IMR-90 (cell line): ENCODE data around the gene TANGO6. TPM values are rescaled to one million over a fixed set of nuclear protein-coding genes. Genes with fewer than 3 reads are reported as not detected.

Source experiments
- ATAC-seq: fragments of 200-7000 bp; cut with Tn5 transposase; 2 replicates; pipeline ENCODE4 v1.9.1; 2020; ENCODE audit warnings: low read depth, mild to moderate bottlenecking, moderate library complexity
- BruUV-seq: library from RNA; stranded (reverse); fragments of 400-500 nt; replicated peaks from 2 replicates; lab custom pipeline; 2021; lab: Mats Ljungman, UMichigan
- CTCF ChIA-PET: fragments of 300-600 bp; formaldehyde crosslinking; extraction: SDS; loops from one replicate; lab custom pipeline; 2021; ENCODE audit warnings: antibody characterized with exemption; lab: Yijun Ruan, JAX
- POLR2A ChIA-PET: fragments of 300-600 bp; sonication (Branson Sonifier 250); formaldehyde crosslinking; loops from one replicate; lab custom pipeline; 2022; ENCODE audit warnings: antibody characterized with exemption; ENCODE audit not compliant: unreplicated experiment; lab: Charles Lee
- DNase-seq: peaks from one replicate; pipeline ENCODE4 v3.0.0; 2013
- H2AFZ ChIP-seq: replicated peaks from 2 replicates; pipeline ENCODE3; 2013; ENCODE audit warnings: low read length, mild to moderate bottlenecking; ENCODE audit not compliant: poor library complexity
- H2AK5ac ChIP-seq: 2 replicates; pipeline ENCODE4 v1.6.1; 2013; ENCODE audit warnings: low read depth, low read length, inconsistent platforms
- H2AK9ac ChIP-seq: replicated peaks from 2 replicates; pipeline ENCODE3; 2013; ENCODE audit warnings: mild to moderate bottlenecking, low read depth, low read length, moderate library complexity; ENCODE audit not compliant: poor library complexity
- H2BK120ac ChIP-seq: 2 replicates; pipeline ENCODE4 v1.6.1; 2013; ENCODE audit warnings: low read depth, low read length, inconsistent platforms
- H2BK15ac ChIP-seq: 3 replicates; pipeline ENCODE4 v1.6.1; 2013; ENCODE audit warnings: low read depth, low read length, inconsistent platforms
- H2BK20ac ChIP-seq: 2 replicates; pipeline ENCODE4 v1.6.1; 2013; ENCODE audit warnings: low read depth, mild to moderate bottlenecking, inconsistent platforms, low read length, moderate library complexity
- H2BK5ac ChIP-seq: 2 replicates; pipeline ENCODE4 v1.6.1; 2013; ENCODE audit warnings: mild to moderate bottlenecking, low read depth, low read length, inconsistent platforms; ENCODE audit not compliant: poor library complexity, severe bottlenecking
- H3K14ac ChIP-seq: replicated peaks from 2 replicates; pipeline ENCODE4 v1.6.1; 2013; ENCODE audit warnings: low read depth, low read length, inconsistent platforms
- H3K18ac ChIP-seq: 2 replicates; pipeline ENCODE4 v1.6.1; 2013; ENCODE audit warnings: low read depth, low read length, control low read depth
- H3K23ac ChIP-seq: 2 replicates; pipeline ENCODE4 v1.6.1; 2013; ENCODE audit warnings: low read depth, low read length, inconsistent platforms
- H3K27ac ChIP-seq: 2 replicates; pipeline ENCODE4 v1.5.1; 2013; ENCODE audit warnings: mild to moderate bottlenecking, control low read depth, low read length; ENCODE audit not compliant: insufficient read depth
- H3K27me3 ChIP-seq: 2 replicates; pipeline ENCODE4 v1.6.1; 2013; ENCODE audit warnings: low read length; ENCODE audit not compliant: control insufficient read depth, insufficient read depth
- H3K36me3 ChIP-seq: 2 replicates; pipeline ENCODE4 v1.6.1; 2013; ENCODE audit warnings: low read length, mixed read lengths; ENCODE audit not compliant: control insufficient read depth, insufficient read depth
- H3K4ac ChIP-seq: 2 replicates; pipeline ENCODE4 v1.6.1; 2013; ENCODE audit warnings: low read depth, low read length, inconsistent platforms
- H3K4me1 ChIP-seq: 2 replicates; pipeline ENCODE4 v1.6.1; 2013; ENCODE audit warnings: low read length, mixed read lengths; ENCODE audit not compliant: control insufficient read depth, insufficient read depth
- H3K4me2 ChIP-seq: 2 replicates; pipeline ENCODE4 v1.6.1; 2013; ENCODE audit warnings: low read depth, mild to moderate bottlenecking, control low read depth, low read length, moderate library complexity
- H3K4me3 ChIP-seq: 2 replicates; pipeline ENCODE4 v1.5.1; 2013; ENCODE audit warnings: low read depth, mild to moderate bottlenecking, control low read depth, low read length, moderate library complexity; ENCODE audit not compliant: insufficient read depth
- H3K56ac ChIP-seq: 2 replicates; pipeline ENCODE4 v1.6.1; 2013; ENCODE audit warnings: low read length, inconsistent platforms; ENCODE audit not compliant: insufficient read depth; ENCODE audit errors: extremely low read depth
- H3K79me1 ChIP-seq, 2 experiments: 2 replicates each; pipeline ENCODE4 v1.6.1; 2013; ENCODE audit warnings: low read length in 2 of 2, inconsistent platforms in 1 of 2, low read depth in 1 of 2
- H3K9ac ChIP-seq: 2 replicates; pipeline ENCODE4 v1.6.1; 2013; ENCODE audit warnings: low read depth, low read length, control low read depth
- H3K9me1 ChIP-seq: 2 replicates; pipeline ENCODE4 v1.6.1; 2013; ENCODE audit warnings: low read length, inconsistent platforms; ENCODE audit not compliant: insufficient read depth
- H3K9me3 ChIP-seq: 2 replicates; pipeline ENCODE4 v1.6.1; 2013; ENCODE audit warnings: low read length; ENCODE audit not compliant: control insufficient read depth, insufficient read depth
- H4K20me1 ChIP-seq: 2 replicates; pipeline ENCODE4 v1.6.1; 2013; ENCODE audit warnings: low read length, inconsistent platforms; ENCODE audit not compliant: insufficient read depth
- H4K5ac ChIP-seq: 2 replicates; pipeline ENCODE4 v1.6.1; 2013; ENCODE audit warnings: mild to moderate bottlenecking, low read depth, low read length, control low read depth
- H4K8ac ChIP-seq, 2 experiments: 2 replicates each; pipeline ENCODE4 v1.6.1; 2013; ENCODE audit warnings: low read depth in 2 of 2, low read length in 2 of 2, control low read depth in 1 of 2, inconsistent platforms in 1 of 2
- H4K91ac ChIP-seq: 2 replicates; pipeline ENCODE4 v1.6.1; 2013; ENCODE audit warnings: low read depth, low read length, inconsistent platforms; ENCODE audit not compliant: insufficient read depth
- FOS ChIP-seq: fragments of 150-350 bp; IDR thresholded peaks from 2 replicates; pipeline ENCODE4 v1.6.1; 2016; ENCODE audit warnings: low read depth, low read length
- MXI1 ChIP-seq: IDR thresholded peaks from 2 replicates; pipeline ENCODE4 v1.6.1; 2012; ENCODE audit warnings: low read depth, mild to moderate bottlenecking, low read length, moderate library complexity, borderline replicate concordance
- POLR2A ChIP-seq: IDR thresholded peaks from 2 replicates; pipeline ENCODE4 v1.6.1; 2012; ENCODE audit warnings: mild to moderate bottlenecking, low read depth, low read length
- WGBS, 2 experiments: methylation state at CpG; one replicate each; pipeline versions ENCODE4 v1.1.5 to v1.1.7; 2013; ENCODE audit warnings: missing lambda C conversion rate in 2 of 2; ENCODE audit not compliant: insufficient read length in 1 of 2; ENCODE audit errors: extremely low coverage in 2 of 2; 5-methylcytosine and 5-hydroxymethylcytosine counted together
- dilution Hi-C: fragments of 300-500 bp; cut with HindIII; formaldehyde crosslinking; loops from one replicate; pipeline ENCODE4 v1.14.3; 2018; ENCODE audit warnings: low sequenced_read_pairs; ENCODE audit not compliant: unreplicated experiment
- in situ Hi-C: fragments of 300-500 bp; cut with MboI; formaldehyde crosslinking; loops from 3 replicates; pipeline ENCODE4 v1.14.3; 2019; ENCODE audit warnings: low sequenced_read_pairs, inconsistent platforms, mixed read lengths
- intact Hi-C: fragments of 100-400 bp; cut with micrococcal nuclease; formaldehyde crosslinking; loops from 2 replicates; pipeline ENCODE4 v1.10.0; 2022
- polyA plus RNA-seq, 3 experiments: library from polyadenylated mRNA; depleted of rRNA; stranded (reverse); fragments of >200 nt; gene quantifications; 2 replicates each; pipeline ENCODE4 v1.2.3, GENCODE V29; 2012; ENCODE audit warnings: low replicate concordance in 1 of 3
- total RNA-seq: library from RNA; depleted of rRNA; stranded (reverse); fragments of >200 nt; gene quantifications from 2 replicates; pipeline ENCODE4 v1.2.3, GENCODE V29; 2012
- TF ChIP-seq, protein P1 (sequence below): conservative IDR thresholded peaks from 2 replicates; pipeline ENCODE4 v1.5.1; 2012; ENCODE audit warnings: mild to moderate bottlenecking, low read depth, low read length, improper control_type of control experiment

TANGO6 gene
- total and polyA plus RNA-seq, 2 of the 4 experiments (the other 2 are of a cell fraction), result 6.7 to 22.4 TPM

DNA sequence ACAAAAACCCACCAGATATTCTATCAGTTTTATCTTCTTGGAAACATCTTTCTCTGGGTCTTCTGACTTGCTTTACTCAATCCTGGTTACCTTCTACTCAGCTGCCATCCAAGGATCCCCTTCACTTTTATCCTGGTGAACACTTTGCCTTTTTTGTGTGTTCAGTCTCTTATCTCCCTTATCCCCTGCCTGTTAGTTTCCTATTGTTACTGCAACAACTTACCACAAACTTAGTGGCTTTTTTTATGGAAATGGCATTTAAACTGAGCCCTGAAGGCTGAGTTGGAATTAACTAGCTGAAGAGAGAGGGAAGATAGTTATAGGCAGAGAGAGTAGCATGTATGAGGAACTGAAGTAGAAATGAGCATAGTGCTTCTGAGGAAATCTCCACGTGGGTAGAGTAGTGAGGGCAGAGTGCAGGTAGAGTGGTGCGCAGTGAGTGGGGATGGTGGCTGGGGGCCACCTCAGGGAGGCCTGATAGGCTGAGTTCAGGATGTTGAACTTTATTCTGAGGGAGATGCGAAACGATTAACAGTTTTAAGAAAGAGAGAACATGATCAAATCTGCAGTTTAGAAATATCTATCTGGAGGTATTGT, 26.3 kb downstream of the TANGO6 start:
- no peak overlapping the region for H2AK5ac ChIP-seq
- H3K4ac ChIP-seq, result no peak overlapping the region
- no peak overlapping the region for H3K14ac ChIP-seq
- in situ Hi-C loops (no loop called here), dilution Hi-C loops (no loop called here), intact Hi-C loops (no loop called here)
- H3K4me1 ChIP-seq, result no peaks in the 10 kb centered on the region
- POLR2A ChIA-PET, result no interaction called here
- no peak overlapping the region for H2BK120ac ChIP-seq
- H2BK15ac ChIP-seq, result no peak overlapping the region
- WGBS, 2 experiments, result 100% methylated on average over 3 of the region's 4 CpGs; no CpG with 5 or more reads in 1 of the 2 experiments
- H3K79me1 ChIP-seq, result no peaks in the 10 kb centered on the region
- no peak overlapping the region for H3K4me3 ChIP-seq
- CTCF ChIA-PET, result no interaction called here
- H4K5ac ChIP-seq, result no peak overlapping the region
- no peak overlapping the region for H2AFZ ChIP-seq
- H3K36me3 ChIP-seq, result peaks cover 4% of the 10 kb centered on the region
- no peaks in the 10 kb centered on the region for H3K9me1 ChIP-seq
- H3K23ac ChIP-seq, result no peak overlapping the region
- no peak overlapping the region for H3K18ac ChIP-seq
- H4K91ac ChIP-seq, result no peak overlapping the region
- no peak overlapping the region for H3K4me2 ChIP-seq
- BruUV-seq, result no TSS peak
- no peaks in the 10 kb centered on the region for H4K20me1 ChIP-seq
- H2AK9ac ChIP-seq, result no peak overlapping the region
- H2BK20ac ChIP-seq, result no peak overlapping the region
- H3K56ac ChIP-seq, result no peak overlapping the region
- no peaks in the 10 kb centered on the region for H3K9me3 ChIP-seq
- no peak overlapping the region for H4K8ac ChIP-seq
- no peak for DNase-seq
- no peak overlapping the region for H3K27ac ChIP-seq
- H3K9ac ChIP-seq, result no peak overlapping the region
- no peaks in the 10 kb centered on the region for H3K27me3 ChIP-seq
- no peak for ATAC-seq
- TF ChIP-seq FOS (no peak), MXI1 (no peak), POLR2A (no peak)
- TF ChIP-seq, protein P1, sequence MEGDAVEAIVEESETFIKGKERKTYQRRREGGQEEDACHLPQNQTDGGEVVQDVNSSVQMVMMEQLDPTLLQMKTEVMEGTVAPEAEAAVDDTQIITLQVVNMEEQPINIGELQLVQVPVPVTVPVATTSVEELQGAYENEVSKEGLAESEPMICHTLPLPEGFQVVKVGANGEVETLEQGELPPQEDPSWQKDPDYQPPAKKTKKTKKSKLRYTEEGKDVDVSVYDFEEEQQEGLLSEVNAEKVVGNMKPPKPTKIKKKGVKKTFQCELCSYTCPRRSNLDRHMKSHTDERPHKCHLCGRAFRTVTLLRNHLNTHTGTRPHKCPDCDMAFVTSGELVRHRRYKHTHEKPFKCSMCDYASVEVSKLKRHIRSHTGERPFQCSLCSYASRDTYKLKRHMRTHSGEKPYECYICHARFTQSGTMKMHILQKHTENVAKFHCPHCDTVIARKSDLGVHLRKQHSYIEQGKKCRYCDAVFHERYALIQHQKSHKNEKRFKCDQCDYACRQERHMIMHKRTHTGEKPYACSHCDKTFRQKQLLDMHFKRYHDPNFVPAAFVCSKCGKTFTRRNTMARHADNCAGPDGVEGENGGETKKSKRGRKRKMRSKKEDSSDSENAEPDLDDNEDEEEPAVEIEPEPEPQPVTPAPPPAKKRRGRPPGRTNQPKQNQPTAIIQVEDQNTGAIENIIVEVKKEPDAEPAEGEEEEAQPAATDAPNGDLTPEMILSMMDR, result no peak
- H2BK5ac ChIP-seq, result no peak overlapping the region
